SU-DHL-6 (cell line): ENCODE results near the gene RNU6-8.

ENCODE experiments used
- H2AFZ ChIP-seq: fragments of 200-600 bp; sonication (generic); 2 replicates; pipeline ENCODE4 v1.6.1; 2014; ENCODE audit warnings: low read depth, mild to moderate bottlenecking, moderate library complexity, mixed read lengths, antibody characterized with exemption, low read length; ENCODE audit not compliant: severe bottlenecking
- H3F3A ChIP-seq: fragments of 200-600 bp; shearing (Covaris generic); 2 replicates; pipeline ENCODE4 v1.6.0; 2016; ENCODE audit warnings: antibody characterized with exemption, mild to moderate bottlenecking; ENCODE audit not compliant: insufficient read depth
- H3K27ac ChIP-seq: fragments of 200-600 bp; sonication (generic); 2 replicates; pipeline ENCODE4 v1.5.1; 2016; ENCODE audit warnings: low read depth, mild to moderate bottlenecking, low read length, moderate library complexity, mixed read lengths
- H3K27me3 ChIP-seq: fragments of 200-600 bp; sonication (generic), shearing (Covaris generic); 2 replicates; pipeline ENCODE4 v1.6.0; 2014; ENCODE audit warnings: mild to moderate bottlenecking, low read length
- H3K36me3 ChIP-seq: fragments of 200-600 bp; sonication (generic); 2 replicates; pipeline ENCODE4 v1.6.1; 2014; ENCODE audit warnings: mild to moderate bottlenecking, low read length, mixed read lengths
- H3K4me2 ChIP-seq: fragments of 300-600, 200-600 bp; shearing (Covaris generic), sonication (generic); 2 replicates; pipeline ENCODE4 v1.6.0; 2014; ENCODE audit warnings: low read length, low read depth, mild to moderate bottlenecking; ENCODE audit not compliant: poor library complexity, severe bottlenecking
- H3K4me3 ChIP-seq: fragments of 200-600 bp; sonication (generic); 2 replicates; pipeline ENCODE4 v1.5.1; 2014; ENCODE audit warnings: antibody characterized with exemption, low read length, mild to moderate bottlenecking, mixed read lengths; ENCODE audit not compliant: insufficient read depth, poor library complexity, severe bottlenecking
- H3K79me2 ChIP-seq: fragments of 200-600 bp; sonication (generic); 2 replicates; pipeline ENCODE4 v1.6.1; 2014; ENCODE audit warnings: mild to moderate bottlenecking, low read length, moderate library complexity; ENCODE audit not compliant: insufficient read depth
- H3K9ac ChIP-seq: fragments of 200-600 bp; sonication (generic); 2 replicates; pipeline ENCODE4 v1.7.0; 2014; ENCODE audit warnings: mild to moderate bottlenecking, low read length
- H3K9me2 ChIP-seq: fragments of 200-600 bp; sonication (generic); replicated peaks from 2 replicates; pipeline ENCODE4 v1.6.1; 2014; ENCODE audit warnings: low read length; ENCODE audit not compliant: insufficient read depth
- H3K9me3 ChIP-seq: fragments of 200-600 bp; sonication (generic); 2 replicates; pipeline ENCODE4 v1.6.1; 2014; ENCODE audit warnings: low read length, mixed read lengths; ENCODE audit not compliant: insufficient read depth
- H4K20me1 ChIP-seq: fragments of 200-600 bp; sonication (generic); 2 replicates; pipeline ENCODE4 v1.6.1; 2014; ENCODE audit warnings: low read depth, mild to moderate bottlenecking, antibody characterized with exemption, low read length, moderate library complexity, mixed read lengths
- CTCF ChIP-seq: fragments of 200-600 bp; sonication (generic); IDR thresholded peaks from one replicate; pipeline ENCODE4 v1.5.1; 2017; ENCODE audit warnings: antibody characterized with exemption, mild to moderate bottlenecking, low read length, moderate library complexity; ENCODE audit not compliant: insufficient read depth, poor library complexity, severe bottlenecking
- EZH2phosphoT487 ChIP-seq: fragments of 200-600 bp; sonication (generic), shearing (Covaris generic); conservative IDR thresholded peaks from 2 replicates; pipeline ENCODE4 v1.6.1; 2018; ENCODE audit warnings: mild to moderate bottlenecking, antibody characterized with exemption, low read length, moderate library complexity, mixed read lengths

Gene RNU6-8

GRCh38 chr14:32249780-32250179 lies 46.7 kb upstream of the RNU6-8 start:
- no peak overlapping the region for H2AFZ ChIP-seq
- no peaks in the 10 kb centered on the region for H3K79me2 ChIP-seq
- no peak overlapping the region for H3K9ac ChIP-seq
- no peaks in the 10 kb centered on the region for H3K9me3 ChIP-seq
- TF ChIP-seq EZH2phosphoT487 (no peak), CTCF (no peak)
- no peak overlapping the region for H3K4me3 ChIP-seq
- H3K4me2 ChIP-seq = no peak overlapping the region
- no peaks in the 10 kb centered on the region for H3K9me2 ChIP-seq
- H4K20me1 ChIP-seq = no peaks in the 10 kb centered on the region
- no peaks in the 10 kb centered on the region for H3K36me3 ChIP-seq
- H3F3A ChIP-seq = no peaks in the 10 kb centered on the region
- H3K27me3 ChIP-seq = no peaks in the 10 kb centered on the region
- no peak overlapping the region for H3K27ac ChIP-seq

GRCh38 chr14:32249371-32249770 lies 46.3 kb upstream of the RNU6-8 start:
- no peaks in the 10 kb centered on the region for H3K9me3 ChIP-seq
- TF ChIP-seq CTCF = no peak
- no peak for TF ChIP-seq EZH2phosphoT487
- H3K27ac ChIP-seq = no peak overlapping the region
- H3K9me2 ChIP-seq = no peaks in the 10 kb centered on the region
- no peaks in the 10 kb centered on the region for H4K20me1 ChIP-seq
- H3K4me3 ChIP-seq = no peak overlapping the region
- no peak overlapping the region for H3K4me2 ChIP-seq
- H3K36me3 ChIP-seq = no peaks in the 10 kb centered on the region
- no peak overlapping the region for H3K9ac ChIP-seq
- H3K27me3 ChIP-seq = no peaks in the 10 kb centered on the region
- no peaks in the 10 kb centered on the region for H3K79me2 ChIP-seq
- H2AFZ ChIP-seq = no peak overlapping the region
- H3F3A ChIP-seq = no peaks in the 10 kb centered on the region

GRCh38 chr14:32246751-32247150 lies 43.7 kb upstream of the RNU6-8 start:
- Histone ChIP-seq H3K27me3 (no peaks in the 10 kb centered on the region), H3K79me2 (no peaks in the 10 kb centered on the region), H3K36me3 (no peaks in the 10 kb centered on the region), H3K9ac (no peak overlapping the region), H3K27ac (no peak overlapping the region), H4K20me1 (no peaks in the 10 kb centered on the region), H3K4me2 (no peak overlapping the region), H3K9me3 (no peaks in the 10 kb centered on the region), H2AFZ (no peak overlapping the region), H3F3A (no peaks in the 10 kb centered on the region), H3K9me2 (no peaks in the 10 kb centered on the region), H3K4me3 (no peak overlapping the region)
- no peak for TF ChIP-seq EZH2phosphoT487
- TF ChIP-seq CTCF = no peak
